B cell (primary cell): Measurements from ENCODE around the gene BCL2L15. TPM values are rescaled to one million over a fixed set of nuclear protein-coding genes. Genes with fewer than 3 reads are reported as not detected.

ENCODE experiments used
- polyA plus RNA-seq: library from polyadenylated mRNA; depleted of rRNA; stranded (reverse); fragments of >200 nt; gene quantifications from 2 replicates; pipeline ENCODE4 v1.2.3, GENCODE V29; 2012
- total RNA-seq, 2 donors: library from RNA; stranded (reverse); fragments of 120-200 nt in 1 of 2; gene quantifications; 1 replicate in 1 of 2; 2 replicates in 1 of 2; pipeline versions ENCODE4 v1.2.3 to v1.2.4, GENCODE V29; 2013 to 2022

BCL2L15 gene
- total and polyA plus RNA-seq, 2 donors (not counting 1 experiment from before 2014, with no cell fraction given), result 0.63 to 1.6 TPM

Other genes starting within 250 kb of the BCL2L15 start
- gene PHTF1, start 128.1 kb downstream of the BCL2L15 start, total RNA-seq, result 18.5 and 25.7 TPM in 2 replicates
- 3.6 and 8.1 TPM in 2 replicates for gene PHTF1, start 128.1 kb downstream of the BCL2L15 start, polyA plus RNA-seq
- 40.2 and 41.5 TPM in 2 replicates for gene RSBN1, start 75.1 kb downstream of the BCL2L15 start, total RNA-seq
- gene RSBN1, start 75.1 kb downstream of the BCL2L15 start, polyA plus RNA-seq, result 18.8 and 20.6 TPM in 2 replicates
- gene PTPN22, start 15.9 kb downstream of the BCL2L15 start, total RNA-seq, result 34.4 and 37.4 TPM in 2 replicates
- gene PTPN22, start 15.9 kb downstream of the BCL2L15 start, polyA plus RNA-seq, result 14.3 and 16.6 TPM in 2 replicates
- 51.5 and 52.2 TPM in 2 replicates for gene AP4B1, start 17.2 kb upstream of the BCL2L15 start, total RNA-seq
- 55.2 and 99.5 TPM in 2 replicates for gene AP4B1, start 17.2 kb upstream of the BCL2L15 start, polyA plus RNA-seq
- gene DCLRE1B, start 17.7 kb upstream of the BCL2L15 start, total RNA-seq, result 4.3 and 4.8 TPM in 2 replicates
- 0.75 and 1.0 TPM in 2 replicates for gene DCLRE1B, start 17.7 kb upstream of the BCL2L15 start, polyA plus RNA-seq
- gene HIPK1, start 41.7 kb upstream of the BCL2L15 start, total RNA-seq, result 48.0 and 48.2 TPM in 2 replicates
- gene HIPK1, start 41.7 kb upstream of the BCL2L15 start, polyA plus RNA-seq, result 13.6 and 24.3 TPM in 2 replicates
- gene OLFML3, start 91.9 kb upstream of the BCL2L15 start, total RNA-seq, result 0.32 and 0.61 TPM in 2 replicates
- gene OLFML3, start 91.9 kb upstream of the BCL2L15 start, polyA plus RNA-seq, result not detected in 2 replicates